Stimulated activated CD4-positive, alpha-beta T cell treated with anti-CD3 and anti-CD28 coated beads, Interleukin-1b, Interleukin-23, amount 100 ng/mL, for 48 hours (primary cell): ENCODE measurements around the gene DPPA2.
"Not testable (repeated sequence)": the region's sequence is repeated elsewhere in the genome, so short reads cannot be mapped to it uniquely, and the experiment has no call there.

ENCODE experiments used
- DNase-seq: peaks from one replicate; pipeline ENCODE4 v3.0.0-alpha.2; 2020

The DPPA2 gene

GRCh38 chr3:109316162-109316730 lies at the start of gene DPPA2:
TSS of gene DPPA2 (minus strand) at chr3:109316517. CDS start at chr3:109314542, 1,975 bp downstream.
- no peak for DNase-seq

GRCh38 chr3:109364088-109364487 lies 47.8 kb upstream of the DPPA2 start:
- DNase-seq, result no peak

- no peak for DNase-seq
Measured at GRCh38 chr3:109363634-109364033, 47.3 kb upstream of the DPPA2 start.

- DNase-seq, result no peak
Measured at GRCh38 chr3:109362823-109363222, 46.5 kb upstream of the DPPA2 start.

- DNase-seq, result not testable (repeated sequence)
Measured at GRCh38 chr3:109358809-109359208, 42.5 kb upstream of the DPPA2 start.

GRCh38 chr3:109356442-109357155 lies 40.3 kb upstream of the DPPA2 start:
- DNase-seq, result no peak

GRCh38 chr3:109355625-109356441 lies 39.5 kb upstream of the DPPA2 start:
- no peak for DNase-seq

- DNase-seq, result no peak
Measured at GRCh38 chr3:109353057-109353456, 36.7 kb upstream of the DPPA2 start.

GRCh38 chr3:109351231-109351630 lies 34.9 kb upstream of the DPPA2 start:
- DNase-seq, result no peak

- no peak for DNase-seq
Measured at GRCh38 chr3:109346770-109347295, 30.5 kb upstream of the DPPA2 start.

GRCh38 chr3:109346099-109346498 lies 29.8 kb upstream of the DPPA2 start:
- DNase-seq, result no peak

- no peak for DNase-seq
Measured at GRCh38 chr3:109339714-109340648, 23.7 kb upstream of the DPPA2 start.

- DNase-seq, result no peak
Measured at GRCh38 chr3:109339197-109339596, 22.9 kb upstream of the DPPA2 start.

GRCh38 chr3:109338322-109338721 lies 22.0 kb upstream of the DPPA2 start:
- no peak for DNase-seq

GRCh38 chr3:109337393-109337792 lies 21.1 kb upstream of the DPPA2 start, which contains the start of gene DPPA4:
TSS of gene DPPA4 (minus strand) at chr3:109337546. CDS start at chr3:109337517, 29 bp downstream.
- DNase-seq, result no peak

- DNase-seq, result no peak
Measured at GRCh38 chr3:109336291-109336861, 20.1 kb upstream of the DPPA2 start.

GRCh38 chr3:109334572-109334971 lies 18.3 kb upstream of the DPPA2 start:
- no peak for DNase-seq

GRCh38 chr3:109331692-109332091 lies 15.4 kb upstream of the DPPA2 start:
- no peak for DNase-seq

- no peak for DNase-seq
Measured at GRCh38 chr3:109330405-109330804, 14.1 kb upstream of the DPPA2 start.

- DNase-seq, result no peak
Measured at GRCh38 chr3:109328202-109328601, 11.9 kb upstream of the DPPA2 start.

- no peak for DNase-seq
Measured at GRCh38 chr3:109325657-109326056, 9.3 kb upstream of the DPPA2 start.

GRCh38 chr3:109325109-109325508 lies 8.8 kb upstream of the DPPA2 start:
- DNase-seq, result no peak
